Stimulated activated CD8-positive, alpha-beta memory T cell treated with anti-CD3 and anti-CD28 coated beads, Interleukin-2, amount 100 ng/mL, for 1 hour (primary cell): Measurements from ENCODE around the gene ME1.
"Not testable (repeated sequence)": the region's sequence is repeated elsewhere in the genome, so short reads cannot be mapped to it uniquely, and the experiment has no call there.

Source experiments
- DNase-seq, 2 donors: peaks; one replicate each; pipeline ENCODE4 v3.0.0-alpha.2; 2020; ENCODE audit warnings: low read depth in 2 of 2

Gene ME1

DNA sequence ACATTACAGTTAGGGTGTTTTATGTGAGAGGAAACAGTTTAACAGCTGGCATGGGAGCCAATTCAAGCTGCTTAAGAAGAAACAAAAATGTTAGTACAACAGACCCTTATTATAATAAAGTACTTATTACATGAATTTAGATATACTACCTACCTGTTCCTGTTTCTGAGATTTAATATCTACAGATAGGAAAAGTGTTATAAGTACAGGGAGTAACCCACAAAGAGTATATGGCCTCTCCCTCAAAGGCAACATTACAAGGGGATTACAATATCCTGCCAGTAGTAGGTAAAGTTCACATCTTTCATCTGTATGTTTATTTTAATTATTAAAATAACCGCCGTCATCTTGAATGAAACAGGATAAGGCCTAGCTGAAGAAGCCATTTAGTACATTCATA lies 1.8 kb upstream of the ME1 start:
- no peak for DNase-seq

DNA sequence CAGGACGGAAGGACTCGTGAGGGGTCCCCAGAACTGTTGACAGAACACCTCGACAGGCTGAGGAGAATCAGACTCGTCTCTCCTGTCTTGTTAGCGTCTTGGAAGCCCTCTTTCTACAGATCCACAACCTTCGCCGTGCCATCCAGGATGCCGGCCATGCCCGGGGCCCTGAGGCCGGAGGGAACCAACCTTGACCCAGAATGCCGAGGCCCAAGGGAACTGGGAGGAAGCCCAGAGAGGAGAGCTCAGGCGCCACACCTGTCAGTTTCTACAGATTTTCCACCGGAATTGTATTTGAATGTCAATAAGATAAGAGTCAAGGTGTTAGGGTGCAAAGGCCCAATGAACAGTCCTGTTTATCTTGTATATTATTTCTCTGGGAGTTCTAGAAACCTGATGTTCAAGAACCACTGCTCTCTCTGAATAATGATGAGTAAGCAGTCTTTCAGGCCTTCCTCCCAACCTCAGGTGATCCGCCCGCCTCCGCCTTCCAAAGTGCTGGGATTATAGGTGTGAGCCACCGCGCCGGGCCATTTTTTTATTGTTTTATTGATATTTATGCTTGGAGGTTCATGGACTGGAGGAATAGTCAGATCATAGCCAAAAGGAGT lies 799 bp upstream of the ME1 start:
- DNase-seq = no peak

GRCh38 chr6:83429857-83430610 lies 817 bp downstream of the ME1 start:
- DNase-seq = no peak

- DNase-seq = no peak
These were observed 1.6 kb downstream of the ME1 start for GRCh38 chr6:83429269-83429668.

DNA sequence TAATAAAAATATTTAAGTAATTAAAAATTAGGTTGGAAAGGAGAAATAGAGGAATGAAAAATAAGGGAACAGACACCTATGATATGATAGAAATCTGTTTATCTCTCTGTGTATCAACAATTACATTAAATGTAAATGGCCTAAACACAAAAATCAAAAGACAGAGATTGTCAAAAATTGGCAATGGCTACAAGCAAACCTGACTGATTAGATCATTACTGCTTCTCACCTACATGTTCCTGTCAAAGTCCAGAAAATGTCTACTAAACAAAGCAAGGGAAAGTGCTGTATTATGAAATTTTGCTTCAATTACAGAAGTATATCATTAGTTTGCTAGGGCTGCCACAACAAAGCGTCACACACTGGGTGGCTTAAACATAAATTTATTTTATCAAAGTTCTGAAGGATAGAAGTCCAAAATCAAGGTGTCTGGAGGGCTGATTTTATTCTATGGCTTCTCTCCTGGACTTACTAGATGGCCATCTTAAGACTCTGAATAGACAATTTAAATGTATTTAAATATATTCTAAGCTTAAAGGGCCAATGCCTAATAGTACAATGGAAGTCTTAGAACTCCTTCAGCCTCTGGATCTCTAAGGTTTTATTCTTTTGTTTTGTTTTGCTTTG lies 6.3 kb downstream of the ME1 start:
- DNase-seq = no peak

DNA sequence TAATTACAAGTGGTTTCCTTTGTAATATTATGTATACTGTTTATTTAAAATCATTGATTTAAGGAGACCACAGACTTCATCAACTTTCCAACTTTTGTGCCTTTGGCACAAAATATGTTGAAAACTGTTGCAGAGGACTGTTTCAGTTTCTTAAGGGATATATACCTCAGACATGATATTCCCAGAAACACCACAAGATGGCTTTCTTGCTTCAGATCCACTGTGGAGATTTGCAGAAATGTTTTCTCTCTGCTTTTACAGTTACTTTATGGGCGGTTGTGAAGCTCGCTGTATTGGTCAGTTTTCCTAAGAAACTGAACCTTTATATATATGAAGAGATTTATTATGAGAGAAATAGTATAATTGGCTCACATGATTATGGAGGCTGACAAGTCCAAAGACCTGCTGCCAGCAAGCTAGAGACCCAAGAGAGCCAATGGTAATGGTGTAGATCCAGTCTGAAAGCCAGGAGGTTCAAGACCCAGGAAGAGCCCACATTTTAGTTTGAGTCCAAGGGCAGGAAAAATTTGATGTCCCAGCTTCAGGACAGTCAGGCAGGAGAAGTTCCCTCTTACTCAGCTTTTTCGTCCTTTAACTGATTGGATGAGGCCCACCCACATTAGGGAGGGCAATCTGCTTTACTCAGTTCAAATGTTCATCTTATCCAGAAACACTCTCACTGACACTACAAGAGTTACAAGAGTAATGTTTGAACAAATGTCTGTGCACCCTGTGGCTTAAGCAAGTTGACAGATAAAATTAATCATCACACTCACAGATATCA lies 12.8 kb downstream of the ME1 start:
- DNase-seq = no peak

DNA sequence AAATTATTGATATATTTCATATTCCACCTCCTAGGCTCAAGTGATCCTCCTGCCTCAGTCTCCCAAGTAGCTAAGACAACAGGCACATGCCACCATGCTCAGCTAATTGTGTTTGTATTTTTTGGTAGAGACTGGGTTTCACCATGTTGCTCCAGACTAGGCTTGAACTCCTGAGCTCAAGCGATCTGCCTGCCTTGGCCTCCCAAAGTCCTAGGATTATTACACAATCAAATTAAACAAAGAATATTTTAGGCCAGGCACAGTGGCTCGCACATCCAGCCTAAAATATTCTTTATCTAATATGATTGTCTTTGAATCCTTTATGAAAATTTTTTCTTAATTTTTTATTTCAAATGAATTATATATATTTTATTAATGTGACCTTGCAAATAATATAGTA lies 17.8 kb downstream of the ME1 start:
- no peak for DNase-seq

DNA sequence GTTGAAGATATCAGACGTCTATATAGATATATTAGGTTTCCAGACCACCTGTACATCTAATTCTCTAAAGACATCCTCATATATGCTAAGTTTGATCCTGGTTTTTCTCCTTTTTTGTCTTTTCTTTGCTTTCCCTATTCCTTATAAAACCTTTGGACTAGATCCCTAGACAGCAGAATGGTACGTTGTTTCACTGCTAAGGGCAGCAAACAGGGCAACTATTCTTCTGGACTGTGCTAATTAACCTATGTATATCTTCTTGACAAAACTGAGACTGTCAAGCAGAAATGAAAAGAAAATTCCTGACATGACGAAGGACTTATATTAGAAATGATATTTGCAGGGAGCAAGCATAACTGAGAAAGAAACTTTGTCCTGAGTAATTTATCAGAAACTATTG lies 19.1 kb downstream of the ME1 start:
- DNase-seq = no peak

- no peak for DNase-seq
These were observed 27.7 kb downstream of the ME1 start for GRCh38 chr6:83403191-83403590.

DNA sequence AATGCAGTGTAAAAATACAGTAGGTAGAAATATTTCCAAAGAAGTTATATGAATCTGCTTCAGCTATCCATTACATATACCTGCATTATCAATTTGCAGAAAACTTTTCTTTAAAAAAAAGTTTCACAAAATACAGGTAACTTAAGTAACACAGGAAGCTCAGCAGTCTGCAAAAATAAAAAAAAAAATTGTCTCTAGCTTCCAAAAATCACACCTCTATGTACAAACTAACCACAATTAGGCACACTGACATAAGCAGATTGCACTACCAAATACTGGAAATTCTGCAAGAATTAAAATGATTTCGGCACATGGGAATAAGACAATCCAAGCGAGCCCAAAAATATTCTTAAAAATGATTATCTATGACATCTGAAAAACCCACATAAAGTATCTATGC lies 41.2 kb downstream of the ME1 start:
- no peak for DNase-seq

DNA sequence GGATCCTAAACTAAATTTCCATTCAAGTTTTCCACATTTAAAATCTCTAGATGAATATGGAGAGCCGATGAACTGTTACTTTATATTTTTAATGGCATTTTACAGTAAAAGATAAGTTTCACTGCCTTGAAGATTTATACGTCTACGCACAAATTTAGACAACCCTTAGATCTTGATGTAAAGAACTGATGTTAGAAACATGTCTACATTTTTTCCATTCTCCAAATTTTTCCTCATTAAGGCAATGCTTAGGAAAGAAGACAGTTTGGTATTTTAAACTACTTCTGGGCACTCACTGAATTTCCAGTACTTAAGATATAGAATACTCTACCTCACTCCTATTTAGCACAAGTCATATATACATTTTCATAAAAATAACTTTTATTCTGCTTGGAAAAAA lies 45.4 kb downstream of the ME1 start:
- no peak for DNase-seq

DNA sequence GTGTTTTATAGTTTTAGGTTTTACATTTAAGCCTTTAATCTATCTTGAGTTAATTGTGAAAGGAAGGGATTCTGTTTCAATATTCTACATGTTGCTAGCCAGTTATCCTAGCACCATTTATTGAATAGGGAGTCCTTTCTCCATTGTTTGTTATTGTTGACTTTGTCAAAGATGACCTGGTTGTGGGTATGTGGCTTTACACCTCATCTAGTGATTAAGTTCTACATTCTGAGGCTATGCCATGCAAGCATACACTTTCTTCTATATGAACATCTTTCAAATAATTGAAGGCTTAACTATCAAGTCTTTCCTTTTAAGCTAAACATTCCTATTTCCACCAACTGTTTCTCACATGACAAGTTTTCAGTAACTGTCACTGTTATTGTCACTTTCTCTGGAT lies 46.1 kb downstream of the ME1 start:
- DNase-seq = no peak

GRCh38 chr6:83381949-83382348 lies 48.9 kb downstream of the ME1 start:
- no peak for DNase-seq

- DNase-seq = no peak
These were observed 52.0 kb downstream of the ME1 start for GRCh38 chr6:83378621-83379388.

DNA sequence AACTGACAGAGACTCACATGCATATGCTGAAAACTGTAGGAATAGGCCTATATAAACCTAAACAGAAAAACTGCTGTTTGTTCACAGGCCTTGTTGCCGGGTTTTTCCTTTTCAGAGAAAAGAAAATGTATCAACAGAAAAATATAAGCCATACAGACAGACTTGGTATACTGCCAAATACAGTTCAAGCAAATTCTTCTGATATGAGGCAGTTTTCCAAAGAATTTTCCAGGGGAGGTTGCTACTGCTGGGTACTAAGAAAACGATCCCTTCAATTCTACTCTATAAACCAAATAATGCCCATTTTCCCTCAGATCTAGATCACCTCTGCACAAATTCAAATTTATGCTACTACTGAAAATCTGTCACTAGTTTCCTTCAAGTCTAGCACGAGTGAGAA lies 59.4 kb downstream of the ME1 start:
- DNase-seq = no peak

DNA sequence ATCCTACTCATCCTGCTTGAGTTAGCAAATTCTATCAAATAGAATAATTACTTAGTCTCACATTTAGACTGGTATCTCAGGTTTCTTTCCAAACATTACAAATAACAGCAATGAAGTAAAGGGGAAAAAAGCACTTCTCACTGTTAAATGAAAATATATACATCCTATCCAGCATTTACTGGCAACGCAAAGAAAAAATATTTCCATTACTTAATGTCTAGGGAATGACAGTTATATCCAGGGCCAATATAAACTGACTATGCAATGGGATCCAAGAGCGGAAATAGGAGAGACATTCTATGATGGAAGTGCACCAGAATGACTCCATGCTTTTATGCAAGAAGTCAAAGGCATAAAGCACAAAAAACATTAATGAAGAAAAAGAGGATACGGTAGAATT lies 60.3 kb downstream of the ME1 start:
- DNase-seq = no peak

- DNase-seq = no peak
These were observed 61.2 kb downstream of the ME1 start for GRCh38 chr6:83369692-83370091.

DNA sequence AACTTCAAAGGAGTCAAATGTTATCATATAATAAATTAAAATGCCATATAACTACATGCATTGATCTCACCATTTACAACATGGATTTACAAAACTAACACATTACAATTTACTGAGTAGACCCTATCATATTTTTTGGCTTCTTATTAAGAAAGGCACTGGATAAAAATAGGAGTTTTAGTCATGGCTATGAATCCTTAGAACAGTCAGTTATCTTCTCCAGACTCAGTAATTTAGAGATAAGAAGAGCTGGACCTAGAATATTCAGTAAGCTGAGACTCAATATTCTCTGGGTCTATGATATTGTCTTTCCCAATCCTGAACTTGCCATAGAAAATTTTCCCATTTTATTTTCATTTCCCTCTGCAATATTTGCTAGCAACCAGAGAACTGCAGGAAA lies 62.3 kb downstream of the ME1 start:
- DNase-seq = no peak

DNA sequence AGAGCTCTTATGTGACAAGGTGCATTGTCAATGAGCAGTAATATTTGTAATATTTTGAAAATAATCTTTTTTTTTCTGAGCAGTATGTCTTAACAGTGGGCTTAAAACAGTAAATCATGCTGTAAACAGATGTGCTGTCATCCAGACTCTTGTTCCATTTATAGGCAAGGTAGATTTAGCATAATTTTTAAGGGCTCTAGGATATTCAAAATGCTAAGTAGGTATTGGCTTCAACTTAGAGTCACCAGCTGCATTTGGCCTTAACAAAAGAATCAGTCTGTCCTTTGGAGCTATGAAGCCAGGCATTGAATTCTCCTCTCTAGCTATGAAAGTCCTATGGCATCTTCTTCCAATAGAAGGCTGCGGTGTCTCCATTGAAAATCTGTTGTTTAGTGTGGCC lies 63.7 kb downstream of the ME1 start:
- DNase-seq = no peak

DNA sequence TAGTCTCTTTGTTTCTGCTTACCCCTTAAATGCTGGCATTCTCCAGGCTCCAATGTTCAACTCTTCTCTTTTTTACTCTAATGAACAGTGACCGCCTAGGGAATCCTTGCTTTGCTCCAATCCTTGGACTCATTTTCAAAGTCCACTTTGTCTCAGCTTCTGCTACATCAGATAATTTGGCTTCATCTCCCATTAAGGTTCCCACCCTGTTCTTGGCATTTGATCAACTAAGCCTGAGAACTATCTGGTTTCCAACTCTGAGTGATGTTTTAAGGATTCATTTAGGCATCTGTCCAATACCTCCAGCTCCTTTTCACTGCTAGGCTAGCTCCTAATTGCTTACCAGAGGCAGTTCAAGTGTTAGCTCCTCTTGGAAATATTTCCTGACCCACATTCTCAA lies 64.9 kb downstream of the ME1 start:
- DNase-seq = no peak

DNA sequence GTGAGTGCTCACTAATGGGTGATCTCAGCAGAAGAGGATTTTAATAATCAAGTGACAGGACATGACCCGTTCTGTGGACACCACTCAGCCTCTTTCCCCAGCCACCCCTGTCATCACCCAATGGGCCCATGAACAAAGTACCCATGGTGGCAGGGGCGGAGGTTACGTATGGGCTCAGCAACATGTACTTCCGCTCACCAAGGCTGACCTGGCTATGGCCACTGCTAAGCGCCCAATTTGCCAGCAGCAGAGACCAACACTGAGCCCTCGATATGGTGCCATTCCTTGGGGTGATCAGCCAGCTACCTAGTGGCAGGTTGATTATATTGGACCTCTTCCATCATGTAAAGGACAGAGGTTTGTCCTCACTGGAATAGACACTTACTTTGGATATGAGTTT lies 68.5 kb downstream of the ME1 start:
- not testable (repeated sequence) for DNase-seq

GRCh38 chr6:83359638-83360037 lies 71.2 kb downstream of the ME1 start:
- no peak for DNase-seq
